H1 (cell line): ENCODE data around the gene TIMM8B. TPM values are rescaled to one million over a fixed set of nuclear protein-coding genes. Genes with fewer than 3 reads are reported as not detected.

Experiments
- CTCF ChIA-PET: fragments of 300-600 bp; sonication (Branson Sonifier 250); formaldehyde crosslinking; loops from one replicate; lab custom pipeline; 2021; ENCODE audit not compliant: partially characterized antibody; lab: Charles Lee
- POLR2A ChIA-PET: fragments of 300-600 bp; sonication (Branson Sonifier 250); formaldehyde crosslinking; loops from one replicate; lab custom pipeline; 2021; ENCODE audit warnings: inconsistent platforms; ENCODE audit not compliant: partially characterized antibody; lab: Charles Lee
- DNase-seq, 2 experiments: peaks; one replicate each; pipeline versions ENCODE4 v3.0.0 to v3.0.0-alpha.2; 2010 to 2022; ENCODE audit warnings: low spot score in 2 of 2, low read depth in 1 of 2, mixed read lengths in 1 of 2
- FAIRE-seq: peaks from 2 replicates; lab custom pipeline; 2011; peaks lifted over from hg19 to GRCh38; lab: Jason Lieb, UNC
- H2AFZ ChIP-seq: 2 replicates; pipeline ENCODE4 v1.8.1; 2012; ENCODE audit warnings: low read length, inconsistent platforms
- H2AK5ac ChIP-seq: 2 replicates; pipeline ENCODE4 v1.6.1; 2013; ENCODE audit warnings: low read depth, low read length
- H2BK120ac ChIP-seq: replicated peaks from 2 replicates; pipeline ENCODE3; 2013; ENCODE audit warnings: low read depth, low read length, inconsistent platforms
- H2BK12ac ChIP-seq: 2 replicates; pipeline ENCODE4 v1.6.1; 2013; ENCODE audit warnings: low read depth, low read length
- H2BK15ac ChIP-seq: 2 replicates; pipeline ENCODE4 v1.6.1; 2013; ENCODE audit warnings: low read length
- H2BK20ac ChIP-seq: 2 replicates; pipeline ENCODE4 v1.6.1; 2013; ENCODE audit warnings: low read length
- H2BK5ac ChIP-seq: 2 replicates; pipeline ENCODE4 v1.6.1; 2013; ENCODE audit warnings: low read depth, low read length
- H3K14ac ChIP-seq: 2 replicates; pipeline ENCODE4 v1.6.1; 2013; ENCODE audit warnings: inconsistent platforms; ENCODE audit not compliant: insufficient read length
- H3K18ac ChIP-seq: 2 replicates; pipeline ENCODE4 v1.6.1; 2013; ENCODE audit warnings: low read length; ENCODE audit errors: extremely low read depth
- H3K23ac ChIP-seq: 2 replicates; pipeline ENCODE4 v1.6.1; 2013; ENCODE audit warnings: inconsistent platforms; ENCODE audit not compliant: insufficient read length
- H3K23me2 ChIP-seq: 2 replicates; pipeline ENCODE4 v1.6.1; 2013; ENCODE audit warnings: low read depth, low read length
- H3K27ac ChIP-seq: 2 replicates; pipeline ENCODE4 v1.6.1; 2011; ENCODE audit warnings: low read depth, low read length, inconsistent platforms
- H3K27me3 ChIP-seq, 4 experiments: replicated peaks in 1 of 4; 1 replicate in 1 of 4; 2 replicates in 3 of 4; pipeline versions ENCODE4 v1.6.1 to v1.8.1; 2011 to 2013; ENCODE audit warnings: low read length in 3 of 4, mild to moderate bottlenecking in 3 of 4, inconsistent platforms in 2 of 4, mixed read lengths in 2 of 4, moderate library complexity in 1 of 4; ENCODE audit not compliant: control insufficient read depth in 3 of 4, insufficient read depth in 3 of 4; ENCODE audit errors: extremely low read depth in 1 of 4
- H3K36me3 ChIP-seq, 4 experiments: 2 replicates each; pipeline versions ENCODE4 v1.6.1 to v1.8.1; 2011 to 2013; ENCODE audit warnings: mild to moderate bottlenecking in 4 of 4, low read length in 3 of 4, moderate library complexity in 2 of 4, control low read depth in 1 of 4, inconsistent platforms in 1 of 4; ENCODE audit not compliant: insufficient read depth in 4 of 4, control insufficient read depth in 2 of 4
- H3K4ac ChIP-seq: replicated peaks from 2 replicates; pipeline ENCODE3; 2013; ENCODE audit warnings: low read length, low read depth, mixed read lengths, inconsistent platforms; ENCODE audit not compliant: insufficient read length
- H3K4me1 ChIP-seq, 4 experiments: replicated peaks in 1 of 4; 1 replicate in 1 of 4; 2 replicates in 3 of 4; pipeline versions ENCODE4 v1.6.1 to v1.8.1; 2011 to 2013; ENCODE audit warnings: low read length in 3 of 4, inconsistent platforms in 2 of 4, mixed read lengths in 1 of 4; ENCODE audit not compliant: insufficient read depth in 4 of 4, control insufficient read depth in 3 of 4
- H3K4me2 ChIP-seq, 2 experiments: 2 replicates each; pipeline versions ENCODE4 v1.6.1 to v1.8.1; 2011 to 2013; ENCODE audit warnings: low read depth in 2 of 2, low read length in 2 of 2, control low read depth in 1 of 2, inconsistent platforms in 1 of 2, mild to moderate bottlenecking in 1 of 2; ENCODE audit not compliant: insufficient read depth in 1 of 2
- H3K4me3 ChIP-seq, 4 experiments: fragments of 200-600, 300-600 bp in 1 of 4; sonication (generic), shearing (Covaris generic), sonication (Bioruptor Twin) in 1 of 4; 2 replicates each; pipeline versions ENCODE4 v1.5.1 to v1.8.1; 2011 to 2016; ENCODE audit warnings: low read length in 4 of 4, low read depth in 3 of 4, control low read depth in 2 of 4, inconsistent platforms in 2 of 4, mild to moderate bottlenecking in 2 of 4, mixed read lengths in 1 of 4, moderate library complexity in 1 of 4; ENCODE audit not compliant: insufficient read depth in 2 of 4; ENCODE audit errors: extremely low read depth in 1 of 4
- H3K56ac ChIP-seq: replicated peaks from 2 replicates; pipeline ENCODE3; 2013; ENCODE audit warnings: low read depth, mild to moderate bottlenecking, mixed read lengths, low read length, inconsistent platforms; ENCODE audit not compliant: insufficient read length
- H3K79me1 ChIP-seq: 2 replicates; pipeline ENCODE4 v1.6.1; 2013; ENCODE audit warnings: low read depth, low read length, control low read depth
- H3K79me2 ChIP-seq, 2 experiments: 2 replicates each; pipeline versions ENCODE4 v1.6.1 to v1.8.1; 2012 to 2013; ENCODE audit warnings: low read length in 2 of 2, mild to moderate bottlenecking in 2 of 2, inconsistent platforms in 1 of 2; ENCODE audit not compliant: insufficient read depth in 2 of 2, control insufficient read depth in 1 of 2
- H3K9ac ChIP-seq, 4 experiments: replicated peaks in 1 of 4; 1 replicate in 1 of 4; 2 replicates in 3 of 4; pipeline versions ENCODE4 v1.6.1 to v1.8.1; 2011 to 2013; ENCODE audit warnings: low read depth in 3 of 4, low read length in 3 of 4, control low read depth in 2 of 4, mild to moderate bottlenecking in 2 of 4, moderate library complexity in 2 of 4, inconsistent platforms in 1 of 4; ENCODE audit errors: extremely low read depth in 1 of 4
- H3K9me3 ChIP-seq, 2 experiments: 2 replicates each; pipeline versions ENCODE4 v1.6.1 to v1.8.1; 2012 to 2013; ENCODE audit warnings: mild to moderate bottlenecking in 2 of 2, moderate library complexity in 2 of 2, control low read depth in 1 of 2, inconsistent platforms in 1 of 2, low read depth in 1 of 2, low read length in 1 of 2, mixed read lengths in 1 of 2; ENCODE audit not compliant: insufficient read depth in 2 of 2
- H4K20me1 ChIP-seq, 2 experiments: replicated peaks in 1 of 2; 2 replicates each; pipeline versions ENCODE3 to v1.8.1; 2011 to 2013; ENCODE audit warnings: inconsistent platforms in 2 of 2, low read length in 2 of 2, mild to moderate bottlenecking in 1 of 2; ENCODE audit not compliant: insufficient read depth in 2 of 2, control insufficient read depth in 1 of 2
- H4K5ac ChIP-seq: 2 replicates; pipeline ENCODE4 v1.6.1; 2013; ENCODE audit warnings: low read length, low read depth, mixed read lengths, inconsistent platforms; ENCODE audit not compliant: insufficient read length
- H4K8ac ChIP-seq: 2 replicates; pipeline ENCODE4 v1.8.0; 2013; ENCODE audit warnings: mild to moderate bottlenecking, moderate library complexity, low read length, inconsistent platforms; ENCODE audit not compliant: insufficient read depth; ENCODE audit errors: extremely low read depth
- H4K91ac ChIP-seq: replicated peaks from 2 replicates; pipeline ENCODE3; 2013; ENCODE audit warnings: low read length, mixed read lengths, inconsistent platforms; ENCODE audit not compliant: insufficient read length
- ATF2 ChIP-seq: IDR thresholded peaks from 2 replicates; pipeline ENCODE4 v1.6.1; 2012; ENCODE audit warnings: low read length, inconsistent platforms
- BCL11A ChIP-seq, 2 experiments: IDR thresholded peaks; one replicate each; pipeline ENCODE4 v1.6.1; 2011; ENCODE audit warnings: low read depth in 2 of 2, low read length in 2 of 2, mild to moderate bottlenecking in 2 of 2
- CHD2 ChIP-seq: IDR thresholded peaks from 2 replicates; pipeline ENCODE4 v1.6.1; 2012; ENCODE audit warnings: low read length, improper control_type of control experiment
- EP300 ChIP-seq, 2 experiments: IDR thresholded peaks; 1 replicate in 1 of 2; 2 replicates in 1 of 2; pipeline ENCODE4 v1.6.1; 2011 to 2012; ENCODE audit warnings: low read depth in 2 of 2, low read length in 2 of 2, mild to moderate bottlenecking in 2 of 2, borderline replicate concordance in 1 of 2, inconsistent platforms in 1 of 2, moderate library complexity in 1 of 2
- GABPA ChIP-seq: IDR thresholded peaks from 2 replicates; pipeline ENCODE4 v1.6.1; 2011; ENCODE audit warnings: mild to moderate bottlenecking, low read length, moderate library complexity, borderline replicate concordance; ENCODE audit not compliant: insufficient read depth
- HDAC2 ChIP-seq, 2 experiments: fragments of 300-600 bp in 1 of 2; sonication (generic) in 1 of 2; IDR thresholded peaks; 2 replicates each; pipeline ENCODE4 v1.6.1; 2011 to 2012; ENCODE audit warnings: low read depth in 2 of 2, low read length in 2 of 2, mild to moderate bottlenecking in 2 of 2, moderate library complexity in 2 of 2, borderline replicate concordance in 1 of 2, inconsistent platforms in 1 of 2
- KDM5A ChIP-seq: fragments of 200-600 bp; IDR thresholded peaks from 2 replicates; pipeline ENCODE4 v1.7.1; 2012; ENCODE audit warnings: mild to moderate bottlenecking, low read length, inconsistent platforms, mixed read lengths
- TEAD4 ChIP-seq: IDR thresholded peaks from 2 replicates; pipeline ENCODE4 v1.6.1; 2012; ENCODE audit warnings: low read depth, low read length, inconsistent platforms, mixed read lengths
- WGBS, 2 experiments: shearing (Covaris generic) in 1 of 2; methylation state at CpG; one replicate each; pipeline versions ENCODE4 v1.1.6 to v1.1.7; 2013 to 2015; ENCODE audit warnings: low lambda C conversion rate in 2 of 2, mixed read lengths in 2 of 2, inconsistent platforms in 1 of 2, low coverage in 1 of 2, missing lambda C conversion rate in 1 of 2; ENCODE audit not compliant: insufficient replicate concordance in 2 of 2, insufficient coverage in 1 of 2, insufficient read length in 1 of 2; ENCODE audit errors: extremely low coverage in 1 of 2, missing lambda C conversion rate in 1 of 2; 5-methylcytosine and 5-hydroxymethylcytosine counted together
- polyA plus RNA-seq, 7 experiments: library from polyadenylated mRNA; depleted of rRNA in 3 of 7; stranded (reverse) in 5 of 7; unstranded in 2 of 7; fragments of >200 nt in 5 of 7; fragments of 200-250 nt in 2 of 7; gene quantifications; 1 replicate in 5 of 7; 2 replicates in 1 of 7; 4 replicates in 1 of 7; pipeline versions ENCODE4 v1.2.1 to v1.2.3, GENCODE V29; 2011 to 2013; ENCODE audit warnings: missing spikeins in 2 of 7, mixed read lengths in 2 of 7
- total RNA-seq: library from RNA; stranded (reverse); fragmentation: NEBNext Ultra II Directional; extraction: Animal tissue kit (Norgen Biotek cat#: 25700); gene quantifications from 2 replicates; pipeline ENCODE4 v1.2.1, GENCODE V29; 2021
- TF ChIP-seq, protein P1 (sequence below), 3 experiments: IDR thresholded peaks; 1 replicate in 2 of 3; 2 replicates in 1 of 3; pipeline versions ENCODE4 v1.5.1 to v1.6.1; 2011; ENCODE audit warnings: low read length in 3 of 3, mild to moderate bottlenecking in 3 of 3, inconsistent platforms in 2 of 3, low read depth in 1 of 3, moderate library complexity in 1 of 3; ENCODE audit not compliant: insufficient read depth in 1 of 3; ENCODE audit errors: control extremely low read depth in 1 of 3

The TIMM8B gene
- total and polyA plus RNA-seq, 2 of the 8 experiments (the other 6 are each of a cell fraction or from before 2014, with no cell fraction given) = 93.7 to 143 TPM

- Histone ChIP-seq H3K36me3 (no peaks in the 10 kb centered on the region), H3K4me1 (no peaks in the 10 kb centered on the region), H2BK12ac (no peak overlapping the region), H3K56ac (no peak overlapping the region), H3K79me2 (no peaks in the 10 kb centered on the region), H2BK20ac (no peak overlapping the region), H3K4me2 (no peak overlapping the region), H3K27ac (no peak overlapping the region), H3K9ac (no peak overlapping the region), H2BK5ac (no peak overlapping the region), H4K91ac (no peak overlapping the region), H3K18ac (no peak overlapping the region), H3K23ac (no peak overlapping the region), H3K4ac (no peak overlapping the region), H3K23me2 (no peaks in the 10 kb centered on the region; the same call in 1 of the 2 replicates), H3K79me1 (no peaks in the 10 kb centered on the region), H2BK15ac (no peak overlapping the region), H2AFZ (no peak overlapping the region), H2BK120ac (no peak overlapping the region), H4K20me1 (no peaks in the 10 kb centered on the region), H4K8ac (no peak overlapping the region), H3K14ac (no peak overlapping the region), H2AK5ac (no peak overlapping the region), H3K9me3 (no peaks in the 10 kb centered on the region), H3K4me3 (no peak overlapping the region), H3K27me3 (no peaks in the 10 kb centered on the region), H4K5ac (no peak overlapping the region)
- ChIA-PET CTCF (interaction anchor here (1.8 kb wide), 1 partner anchor 12 kb away, joined by 3 read pairs; no protein-coding TSS in a partner anchor), POLR2A (no interaction called here)
- DNase-seq = no peak
- FAIRE-seq = no peak
- WGBS, 2 experiments = 95% methylated on average over 3 of the region's 4 CpGs; no CpG with 5 or more reads in 1 of the 2 experiments
- TF ChIP-seq KDM5A (no peak), CHD2 (no peak), BCL11A (IDR thresholded peaks at IDR 0.05; ENCODE audit: low read depth in 2 of 2, low read length in 2 of 2) (no peak), TEAD4 (no peak), EP300 (IDR thresholded peaks at IDR 0.05; ENCODE audit: borderline replicate concordance in 1 of 2, low read depth in 2 of 2, low read length in 2 of 2) (no peak), GABPA (no peak), HDAC2 (IDR thresholded peaks at IDR 0.05; ENCODE audit: borderline replicate concordance in 1 of 2, low read depth in 2 of 2, low read length in 2 of 2) (no peak), ATF2 (no peak)
- TF ChIP-seq, protein P1, sequence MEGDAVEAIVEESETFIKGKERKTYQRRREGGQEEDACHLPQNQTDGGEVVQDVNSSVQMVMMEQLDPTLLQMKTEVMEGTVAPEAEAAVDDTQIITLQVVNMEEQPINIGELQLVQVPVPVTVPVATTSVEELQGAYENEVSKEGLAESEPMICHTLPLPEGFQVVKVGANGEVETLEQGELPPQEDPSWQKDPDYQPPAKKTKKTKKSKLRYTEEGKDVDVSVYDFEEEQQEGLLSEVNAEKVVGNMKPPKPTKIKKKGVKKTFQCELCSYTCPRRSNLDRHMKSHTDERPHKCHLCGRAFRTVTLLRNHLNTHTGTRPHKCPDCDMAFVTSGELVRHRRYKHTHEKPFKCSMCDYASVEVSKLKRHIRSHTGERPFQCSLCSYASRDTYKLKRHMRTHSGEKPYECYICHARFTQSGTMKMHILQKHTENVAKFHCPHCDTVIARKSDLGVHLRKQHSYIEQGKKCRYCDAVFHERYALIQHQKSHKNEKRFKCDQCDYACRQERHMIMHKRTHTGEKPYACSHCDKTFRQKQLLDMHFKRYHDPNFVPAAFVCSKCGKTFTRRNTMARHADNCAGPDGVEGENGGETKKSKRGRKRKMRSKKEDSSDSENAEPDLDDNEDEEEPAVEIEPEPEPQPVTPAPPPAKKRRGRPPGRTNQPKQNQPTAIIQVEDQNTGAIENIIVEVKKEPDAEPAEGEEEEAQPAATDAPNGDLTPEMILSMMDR (IDR thresholded peaks at IDR 0.05; ENCODE audit: control extremely low read depth in 1 of 3, insufficient read depth in 1 of 3, low read depth in 1 of 3, low read length in 3 of 3) = no peak
These were observed 47.9 kb upstream of the TIMM8B start for GRCh38 chr11:112134473-112134872.
